ENCODE measurements around the gene BRCA1.

GRCh38 chr17:42997390-42997983 is 127.7 kb downstream of the BRCA1 start:
- TF ChIP-seq CTCF (conservative IDR thresholded peaks at IDR 0.05 in 1 of 2, IDR thresholded peaks at IDR 0.05 in 1 of 2; ENCODE audit: low read depth in 1 of 2, low read length in 2 of 2), result no peak
- no peak for TF ChIP-seq EZH2 (IDR thresholded peaks at IDR 0.05; ENCODE audit: low read length, missing control alignments)

All from fibroblast of lung (primary cell).